Esophagus squamous epithelium (tissue), 4 donors: ENCODE data around the gene PPP2R5C.

ENCODE experiments used
- POLR2A ChIP-seq, 4 donors: fragments of 450-650 bp; IDR thresholded peaks; one replicate each; pipeline ENCODE4 v1.6.1; 2017; ENCODE audit warnings: antibody characterized with exemption in 4 of 4, mild to moderate bottlenecking in 4 of 4, moderate library complexity in 3 of 4
- TF ChIP-seq, protein P1 (sequence below), 6 experiments: fragments of 450-650 bp in 4 of 6; fragments of 200-600 bp in 2 of 6; sonication (generic) in 2 of 6; IDR thresholded peaks; one replicate each; pipeline ENCODE4 v1.5.1; 2016 to 2019; ENCODE audit warnings: antibody characterized with exemption in 6 of 6, mild to moderate bottlenecking in 4 of 6, moderate library complexity in 4 of 6

DNA sequence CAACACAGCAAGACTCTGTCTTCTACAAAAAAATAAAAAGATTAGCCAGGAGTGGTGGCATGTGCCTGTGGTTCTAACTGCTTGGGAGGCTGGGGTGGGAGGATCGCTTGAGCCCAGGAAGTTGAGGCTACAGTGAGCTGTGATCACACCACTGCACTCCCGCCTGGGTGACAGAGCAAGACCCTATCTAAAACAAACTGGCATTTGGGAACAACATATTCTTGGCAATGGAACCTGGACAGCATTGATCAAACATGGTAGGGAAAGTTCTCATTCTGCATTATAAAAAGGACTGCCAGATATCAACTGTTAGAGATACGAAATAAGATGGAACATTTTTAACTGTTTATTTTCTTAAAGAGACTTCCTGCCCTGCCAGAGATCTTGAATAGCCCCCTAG is 81.5 kb downstream of the PPP2R5C start:
- TF ChIP-seq, protein P1, sequence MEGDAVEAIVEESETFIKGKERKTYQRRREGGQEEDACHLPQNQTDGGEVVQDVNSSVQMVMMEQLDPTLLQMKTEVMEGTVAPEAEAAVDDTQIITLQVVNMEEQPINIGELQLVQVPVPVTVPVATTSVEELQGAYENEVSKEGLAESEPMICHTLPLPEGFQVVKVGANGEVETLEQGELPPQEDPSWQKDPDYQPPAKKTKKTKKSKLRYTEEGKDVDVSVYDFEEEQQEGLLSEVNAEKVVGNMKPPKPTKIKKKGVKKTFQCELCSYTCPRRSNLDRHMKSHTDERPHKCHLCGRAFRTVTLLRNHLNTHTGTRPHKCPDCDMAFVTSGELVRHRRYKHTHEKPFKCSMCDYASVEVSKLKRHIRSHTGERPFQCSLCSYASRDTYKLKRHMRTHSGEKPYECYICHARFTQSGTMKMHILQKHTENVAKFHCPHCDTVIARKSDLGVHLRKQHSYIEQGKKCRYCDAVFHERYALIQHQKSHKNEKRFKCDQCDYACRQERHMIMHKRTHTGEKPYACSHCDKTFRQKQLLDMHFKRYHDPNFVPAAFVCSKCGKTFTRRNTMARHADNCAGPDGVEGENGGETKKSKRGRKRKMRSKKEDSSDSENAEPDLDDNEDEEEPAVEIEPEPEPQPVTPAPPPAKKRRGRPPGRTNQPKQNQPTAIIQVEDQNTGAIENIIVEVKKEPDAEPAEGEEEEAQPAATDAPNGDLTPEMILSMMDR (IDR thresholded peaks at IDR 0.05), result no peak
- no peak for TF ChIP-seq POLR2A (IDR thresholded peaks at IDR 0.05)
